ENCODE results near the gene LRRC3.

The LRRC3 gene

DNA sequence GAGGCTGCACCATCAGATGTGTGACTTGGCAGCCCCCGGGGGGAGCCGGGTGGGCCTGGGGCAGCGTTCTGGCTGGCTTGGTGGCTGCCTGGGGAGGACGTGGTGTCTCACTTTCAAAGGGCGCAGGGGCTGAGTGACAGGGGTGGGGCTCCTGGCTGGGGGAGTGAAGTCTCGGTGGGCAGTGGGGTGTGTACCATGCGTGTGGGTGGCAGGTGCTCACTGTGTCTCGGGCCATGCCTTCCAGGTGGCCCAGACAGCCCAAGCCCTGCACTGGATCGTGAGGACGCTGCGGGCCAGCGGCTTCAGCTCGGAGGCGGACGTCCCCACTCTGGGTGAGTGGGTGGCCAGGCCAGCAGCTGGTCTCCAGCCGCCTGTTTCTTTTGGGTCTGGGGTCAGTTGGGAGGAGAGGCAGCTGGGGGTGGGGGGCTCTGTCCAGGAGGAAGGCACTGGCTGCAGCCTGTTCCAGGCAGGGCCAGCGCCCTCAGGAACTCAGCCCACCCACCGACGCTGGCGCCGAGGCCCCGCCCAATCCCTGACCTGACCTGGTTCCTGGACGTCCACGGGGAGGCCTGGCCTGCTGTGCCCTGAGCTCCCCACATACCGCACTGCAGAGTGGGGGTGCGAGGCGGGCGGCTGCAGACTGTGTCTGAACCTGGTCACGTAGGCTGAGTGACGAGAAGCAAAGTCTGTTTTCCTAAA is 30.6 kb upstream of the LRRC3 start:
- H3K4me1 ChIP-seq (ENCODE audit: control insufficient read depth in 2 of 2, insufficient read depth in 2 of 2, low read length in 2 of 2), result no peaks in the 10 kb centered on the region
- no peaks in the 10 kb centered on the region for H3K9me3 ChIP-seq (ENCODE audit: control insufficient read depth in 2 of 2, low read length in 2 of 2)
- no peak overlapping the region for H3K4me3 ChIP-seq (ENCODE audit: low read length in 2 of 2)
- H3K27ac ChIP-seq (ENCODE audit: low read depth in 2 of 2, low read length in 2 of 2), result no peak overlapping the region
- H3K36me3 ChIP-seq (ENCODE audit: control insufficient read depth in 2 of 2, insufficient read depth in 2 of 2, low read length in 2 of 2), result no peaks in the 10 kb centered on the region
- H3K27me3 ChIP-seq (ENCODE audit: control insufficient read depth in 2 of 2, insufficient read depth in 2 of 2, low read length in 2 of 2), result no peaks in the 10 kb centered on the region
- no peak overlapping the region for H3K9ac ChIP-seq (ENCODE audit: low read depth in 1 of 2, low read length in 2 of 2)

GRCh38 chr21:44425307-44425894 is 29.9 kb upstream of the LRRC3 start:
- Histone ChIP-seq H3K9me3 (ENCODE audit: control insufficient read depth in 2 of 2, low read length in 2 of 2) (no peaks in the 10 kb centered on the region), H3K27ac (ENCODE audit: low read depth in 2 of 2, low read length in 2 of 2) (no peak overlapping the region), H3K36me3 (ENCODE audit: control insufficient read depth in 2 of 2, insufficient read depth in 2 of 2, low read length in 2 of 2) (no peaks in the 10 kb centered on the region), H3K9ac (ENCODE audit: low read depth in 1 of 2, low read length in 2 of 2) (no peak overlapping the region), H3K27me3 (ENCODE audit: control insufficient read depth in 2 of 2, insufficient read depth in 2 of 2, low read length in 2 of 2) (no peaks in the 10 kb centered on the region), H3K4me1 (ENCODE audit: control insufficient read depth in 2 of 2, insufficient read depth in 2 of 2, low read length in 2 of 2) (no peaks in the 10 kb centered on the region), H3K4me3 (ENCODE audit: low read length in 2 of 2) (no peak overlapping the region)

- Histone ChIP-seq H3K4me1 (ENCODE audit: control insufficient read depth in 2 of 2, insufficient read depth in 2 of 2, low read length in 2 of 2) (no peaks in the 10 kb centered on the region), H3K36me3 (ENCODE audit: control insufficient read depth in 2 of 2, insufficient read depth in 2 of 2, low read length in 2 of 2) (no peaks in the 10 kb centered on the region), H3K4me3 (ENCODE audit: low read length in 2 of 2) (no peak overlapping the region), H3K9me3 (ENCODE audit: control insufficient read depth in 2 of 2, low read length in 2 of 2) (no peaks in the 10 kb centered on the region), H3K9ac (ENCODE audit: low read depth in 1 of 2, low read length in 2 of 2) (no peak overlapping the region), H3K27me3 (ENCODE audit: control insufficient read depth in 2 of 2, insufficient read depth in 2 of 2, low read length in 2 of 2) (no peaks in the 10 kb centered on the region), H3K27ac (ENCODE audit: low read depth in 2 of 2, low read length in 2 of 2) (no peak overlapping the region)
Observed at GRCh38 chr21:44425895-44426662, 29.2 kb upstream of the LRRC3 start.

GRCh38 chr21:44426663-44427191 is 28.6 kb upstream of the LRRC3 start:
- no peaks in the 10 kb centered on the region for H3K4me1 ChIP-seq (ENCODE audit: control insufficient read depth in 2 of 2, insufficient read depth in 2 of 2, low read length in 2 of 2)
- no peak overlapping the region for H3K9ac ChIP-seq (ENCODE audit: low read depth in 1 of 2, low read length in 2 of 2)
- no peak overlapping the region for H3K27ac ChIP-seq (ENCODE audit: low read depth in 2 of 2, low read length in 2 of 2)
- H3K36me3 ChIP-seq (ENCODE audit: control insufficient read depth in 2 of 2, insufficient read depth in 2 of 2, low read length in 2 of 2), result no peaks in the 10 kb centered on the region
- H3K27me3 ChIP-seq (ENCODE audit: control insufficient read depth in 2 of 2, insufficient read depth in 2 of 2, low read length in 2 of 2), result no peaks in the 10 kb centered on the region
- no peak overlapping the region for H3K4me3 ChIP-seq (ENCODE audit: low read length in 2 of 2)
- H3K9me3 ChIP-seq (ENCODE audit: control insufficient read depth in 2 of 2, low read length in 2 of 2), result no peaks in the 10 kb centered on the region

DNA sequence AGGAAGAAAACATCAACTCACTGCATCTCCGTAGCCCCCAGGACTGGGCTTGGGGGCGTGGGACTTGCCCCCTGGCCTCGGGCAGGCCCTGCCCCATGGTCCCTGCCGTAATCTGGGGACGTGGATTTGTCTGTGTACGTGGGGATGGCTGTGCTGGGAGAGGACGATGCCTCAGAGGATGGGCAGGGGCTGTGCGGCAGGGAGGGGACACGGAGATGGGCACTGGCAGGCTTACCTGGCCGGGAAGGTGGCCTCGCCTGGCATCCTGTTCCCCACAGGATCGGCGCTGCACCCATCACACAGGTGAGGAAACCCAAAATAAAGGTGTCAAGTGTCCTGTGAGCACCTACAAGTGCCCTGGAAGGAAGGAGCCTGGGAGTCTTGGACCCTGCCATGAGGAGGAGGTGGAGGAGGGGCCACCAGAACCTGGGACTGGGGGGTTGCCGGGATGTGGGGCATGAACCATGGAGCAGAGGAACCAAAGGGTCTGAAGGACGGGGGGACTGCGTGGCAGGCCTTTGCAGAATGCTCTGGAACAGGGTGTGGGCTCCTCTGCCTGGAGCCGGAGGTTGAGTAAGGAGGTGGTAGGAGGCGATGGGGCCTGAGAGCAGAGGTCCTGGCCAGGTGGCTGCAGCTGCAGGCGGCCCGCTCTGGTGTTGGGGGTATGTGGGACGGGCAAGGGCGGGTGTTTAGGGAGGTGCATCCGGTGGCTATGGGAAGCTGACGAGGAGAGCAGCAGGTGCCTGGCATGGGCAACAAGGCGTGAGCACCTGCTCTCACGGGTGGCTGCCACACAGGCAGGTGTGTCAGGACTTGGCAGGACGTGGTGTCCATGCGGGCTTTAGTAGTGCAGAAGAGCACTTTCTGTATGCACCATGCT is 27.8 kb upstream of the LRRC3 start:
- H3K4me1 ChIP-seq (ENCODE audit: control insufficient read depth in 2 of 2, insufficient read depth in 2 of 2, low read length in 2 of 2), result no peaks in the 10 kb centered on the region
- no peak overlapping the region for H3K9ac ChIP-seq (ENCODE audit: low read depth in 1 of 2, low read length in 2 of 2)
- no peaks in the 10 kb centered on the region for H3K9me3 ChIP-seq (ENCODE audit: control insufficient read depth in 2 of 2, low read length in 2 of 2)
- no peaks in the 10 kb centered on the region for H3K27me3 ChIP-seq (ENCODE audit: control insufficient read depth in 2 of 2, insufficient read depth in 2 of 2, low read length in 2 of 2)
- H3K4me3 ChIP-seq (ENCODE audit: low read length in 2 of 2), result no peak overlapping the region
- H3K27ac ChIP-seq (ENCODE audit: low read depth in 2 of 2, low read length in 2 of 2), result peak overlapping the region; percentile 55 to 58
- H3K36me3 ChIP-seq (ENCODE audit: control insufficient read depth in 2 of 2, insufficient read depth in 2 of 2, low read length in 2 of 2), result no peaks in the 10 kb centered on the region

DNA sequence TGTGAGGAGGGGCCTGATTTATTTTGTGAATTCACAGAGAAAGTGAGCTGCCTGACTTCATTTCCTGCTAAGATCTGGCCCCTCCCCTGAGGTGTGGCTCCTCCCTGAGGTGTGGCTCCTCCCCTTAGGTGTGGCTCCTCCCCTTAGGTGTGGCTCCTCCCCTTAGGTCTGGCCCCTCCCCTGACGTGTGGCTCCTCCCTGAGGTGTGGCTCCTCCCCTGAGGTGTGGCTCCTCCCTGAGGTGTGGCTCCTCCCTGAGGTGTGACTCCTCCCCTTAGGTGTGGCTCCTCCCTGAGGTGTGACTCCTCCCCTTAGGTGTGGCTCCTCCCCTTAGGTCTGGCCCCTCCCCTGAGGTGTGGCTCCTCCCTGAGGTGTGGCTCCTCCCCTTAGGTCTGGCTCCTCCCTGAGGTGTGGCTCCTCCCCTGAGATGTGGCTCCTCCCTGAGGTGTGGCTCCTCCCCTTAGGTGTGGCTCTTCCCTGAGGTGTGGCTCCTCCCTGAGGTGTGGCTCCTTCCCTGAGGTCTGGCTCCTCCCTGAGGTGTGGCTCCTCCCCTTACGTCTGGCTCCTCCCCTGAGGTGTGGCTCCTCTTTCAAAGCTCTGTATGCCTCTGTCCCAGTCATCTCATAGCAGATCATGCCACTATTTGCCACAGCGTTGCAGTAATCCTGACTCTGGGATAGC is 26.9 kb upstream of the LRRC3 start:
- no peaks in the 10 kb centered on the region for H3K9me3 ChIP-seq (ENCODE audit: control insufficient read depth in 2 of 2, low read length in 2 of 2)
- H3K4me1 ChIP-seq (ENCODE audit: control insufficient read depth in 2 of 2, insufficient read depth in 2 of 2, low read length in 2 of 2), result no peaks in the 10 kb centered on the region
- no peak overlapping the region for H3K4me3 ChIP-seq (ENCODE audit: low read length in 2 of 2)
- no peaks in the 10 kb centered on the region for H3K36me3 ChIP-seq (ENCODE audit: control insufficient read depth in 2 of 2, insufficient read depth in 2 of 2, low read length in 2 of 2)
- peak overlapping the region in 1 of 2 donors; percentile 55 for H3K27ac ChIP-seq (ENCODE audit: low read depth in 2 of 2, low read length in 2 of 2)
- no peak overlapping the region for H3K9ac ChIP-seq (ENCODE audit: low read depth in 1 of 2, low read length in 2 of 2)
- no peaks in the 10 kb centered on the region for H3K27me3 ChIP-seq (ENCODE audit: control insufficient read depth in 2 of 2, insufficient read depth in 2 of 2, low read length in 2 of 2)

DNA sequence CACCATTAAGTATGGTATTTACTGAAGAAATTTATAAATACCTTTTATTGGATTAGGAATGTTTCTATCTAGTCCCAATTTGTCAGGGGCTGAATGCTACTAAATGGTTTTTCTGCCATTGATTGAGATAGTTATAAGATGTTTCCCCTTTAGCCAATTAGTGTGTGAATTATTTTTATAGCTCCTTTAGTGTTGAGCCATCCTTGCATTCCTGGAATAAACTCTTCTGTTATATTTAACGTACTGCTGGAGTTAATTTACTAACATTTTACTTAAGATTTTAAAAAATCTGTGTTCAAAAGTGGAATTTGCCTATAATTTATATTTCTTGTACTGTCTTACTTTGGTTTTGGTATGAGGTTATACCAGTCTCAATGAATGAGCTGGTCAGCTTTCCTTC is 25.4 kb upstream of the LRRC3 start:
- Histone ChIP-seq H3K27ac (ENCODE audit: low read depth in 2 of 2, low read length in 2 of 2) (no peak overlapping the region), H3K36me3 (ENCODE audit: control insufficient read depth in 2 of 2, insufficient read depth in 2 of 2, low read length in 2 of 2) (no peaks in the 10 kb centered on the region), H3K27me3 (ENCODE audit: control insufficient read depth in 2 of 2, insufficient read depth in 2 of 2, low read length in 2 of 2) (no peaks in the 10 kb centered on the region), H3K4me3 (ENCODE audit: low read length in 2 of 2) (no peak overlapping the region), H3K4me1 (ENCODE audit: control insufficient read depth in 2 of 2, insufficient read depth in 2 of 2, low read length in 2 of 2) (no peaks in the 10 kb centered on the region), H3K9ac (ENCODE audit: low read depth in 1 of 2, low read length in 2 of 2) (no peak overlapping the region), H3K9me3 (ENCODE audit: control insufficient read depth in 2 of 2, low read length in 2 of 2) (no peaks in the 10 kb centered on the region)

DNA sequence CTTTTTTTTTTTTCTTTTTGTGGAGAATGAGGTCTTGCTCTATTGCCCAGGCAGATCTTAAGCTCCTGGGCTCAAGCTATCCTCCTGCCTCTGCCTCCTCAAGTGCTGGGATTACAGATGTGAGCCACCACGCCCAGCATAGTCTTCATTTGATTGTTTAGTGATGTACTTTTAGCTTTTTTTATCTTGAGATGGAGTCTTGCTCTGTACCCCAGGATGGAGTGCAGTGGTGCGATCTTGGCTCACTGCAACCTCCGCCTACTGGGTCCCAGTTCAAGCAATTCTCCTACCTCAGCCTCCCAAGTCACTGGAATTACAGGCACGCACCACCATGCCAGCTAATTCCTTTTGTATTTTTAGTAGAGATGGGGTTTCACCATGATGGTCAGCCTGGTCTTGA is 24.0 kb upstream of the LRRC3 start:
- H3K4me3 ChIP-seq (ENCODE audit: low read length in 2 of 2), result no peak overlapping the region
- no peaks in the 10 kb centered on the region for H3K36me3 ChIP-seq (ENCODE audit: control insufficient read depth in 2 of 2, insufficient read depth in 2 of 2, low read length in 2 of 2)

More for the DNA sequence above, 24.0 kb upstream of the LRRC3 start:
- H3K27me3 ChIP-seq (ENCODE audit: control insufficient read depth in 2 of 2, insufficient read depth in 2 of 2, low read length in 2 of 2), result no peaks in the 10 kb centered on the region
- no peaks in the 10 kb centered on the region for H3K9me3 ChIP-seq (ENCODE audit: control insufficient read depth in 2 of 2, low read length in 2 of 2)
- no peak overlapping the region for H3K9ac ChIP-seq (ENCODE audit: low read depth in 1 of 2, low read length in 2 of 2)
- no peak overlapping the region for H3K27ac ChIP-seq (ENCODE audit: low read depth in 2 of 2, low read length in 2 of 2)
- H3K4me1 ChIP-seq (ENCODE audit: control insufficient read depth in 2 of 2, insufficient read depth in 2 of 2, low read length in 2 of 2), result no peaks in the 10 kb centered on the region

Measured in mucosa of rectum (tissue), 2 donors.